Lung microvascular endothelial cell (primary cell): Measurements from ENCODE around the gene STX1A. TPM values are rescaled to one million over a fixed set of nuclear protein-coding genes. Genes with fewer than 3 reads are reported as not detected.

Source experiments
- DNase-seq, 2 donors: peaks; one replicate each; pipeline versions ENCODE4 v3.0.0 to v3.0.0-alpha.2; 2010; ENCODE audit warnings: low read depth in 2 of 2
- total RNA-seq: library from RNA; depleted of rRNA; stranded (reverse); fragments of >200 nt; gene quantifications from 2 replicates; pipeline ENCODE4 v1.2.1, GENCODE V29; 2014

STX1A gene
- total RNA-seq, 1 donor from 2014 or later = 4.0 TPM

DNA sequence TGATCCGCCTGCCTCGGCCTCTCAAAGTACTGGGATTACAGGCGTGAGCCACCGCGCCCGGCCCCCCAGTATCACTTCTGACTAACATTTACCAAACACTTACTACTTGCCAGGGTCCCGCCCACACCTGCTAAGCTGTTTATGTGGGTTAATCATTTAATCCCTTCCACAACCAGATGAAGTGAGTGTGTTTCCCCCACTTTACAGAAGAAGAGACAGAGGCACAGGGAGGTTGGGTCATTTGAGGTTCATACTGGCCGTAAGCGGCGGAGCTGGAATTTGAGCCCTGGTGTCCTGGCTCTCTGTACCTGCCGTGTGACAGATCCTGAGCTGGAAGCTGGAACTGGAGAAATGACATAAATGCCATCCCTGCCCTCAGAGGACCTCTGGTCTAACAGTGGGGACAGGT, 66.9 kb downstream of the STX1A start:
- no peak for DNase-seq

DNA sequence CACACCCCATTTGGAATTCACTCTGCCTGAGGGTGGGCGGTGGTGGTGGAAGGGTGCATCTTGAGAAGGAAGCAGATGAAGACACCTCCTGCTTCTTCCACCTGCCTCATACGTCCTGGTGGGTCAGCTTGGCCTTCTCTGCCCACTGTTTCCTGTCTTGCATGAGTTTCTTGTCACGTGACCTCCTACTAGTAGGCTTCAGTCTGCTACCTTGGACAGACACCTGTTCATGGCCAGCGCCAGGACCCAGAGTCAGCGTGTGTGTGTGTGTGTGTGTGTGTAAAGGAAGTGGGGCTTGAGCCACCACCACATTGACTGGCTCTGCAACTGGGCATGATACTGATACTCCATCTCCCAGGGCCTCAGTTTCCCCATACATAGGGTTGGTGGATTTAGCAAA, 68.9 kb downstream of the STX1A start:
- DNase-seq = no peak

DNA sequence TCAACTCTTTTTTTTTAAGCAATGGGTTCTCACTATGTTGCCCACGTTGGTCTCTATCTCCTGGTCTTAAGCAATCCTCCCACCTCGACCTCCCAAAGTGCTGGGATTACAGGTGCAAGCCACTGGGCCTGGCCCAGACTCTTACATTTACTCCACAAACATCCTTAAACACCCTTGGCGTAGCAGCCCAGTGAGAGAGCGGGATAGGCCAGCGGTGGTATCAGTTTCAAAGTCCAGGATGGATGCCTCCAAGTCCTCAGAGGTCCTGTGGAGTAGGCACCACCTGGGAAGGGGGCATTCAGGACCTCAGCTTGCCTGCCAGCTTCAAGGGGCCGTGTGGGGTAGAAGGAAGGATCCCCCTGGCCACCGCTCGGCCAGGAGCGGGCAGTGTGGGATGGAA, 69.9 kb downstream of the STX1A start:
- DNase-seq = no peak

Other genes starting within 250 kb of the STX1A start
- 27.7 and 34.1 TPM in 2 replicates for gene BAZ1B, start 197.4 kb downstream of the STX1A start, total RNA-seq
- gene BCL7B, start 162.0 kb downstream of the STX1A start, total RNA-seq = 17.2 and 22.6 TPM in 2 replicates
- 37.0 and 40.7 TPM in 2 replicates for gene TBL2, start 141.1 kb downstream of the STX1A start, total RNA-seq
- gene MLXIPL, start 95.1 kb downstream of the STX1A start, total RNA-seq = not detected in 2 replicates
- gene VPS37D, start 51.8 kb downstream of the STX1A start, total RNA-seq = 2.6 and 2.8 TPM in 2 replicates
- gene DNAJC30, start 36.2 kb downstream of the STX1A start, total RNA-seq = 1.7 and 2.4 TPM in 2 replicates
- gene BUD23, start 36.1 kb downstream of the STX1A start, total RNA-seq = 30.6 and 31.2 TPM in 2 replicates
- gene ABHD11, start 19.1 kb upstream of the STX1A start, total RNA-seq = 5.2 and 7.2 TPM in 2 replicates
- 0.44 and 0.60 TPM in 2 replicates for gene CLDN3, start 50.6 kb upstream of the STX1A start, total RNA-seq
- gene CLDN4, start 111.3 kb upstream of the STX1A start, total RNA-seq = under 0.01 TPM in 1 of 2 replicates, not detected in the other
- gene METTL27, start 122.8 kb upstream of the STX1A start, total RNA-seq = 0.99 and 4.1 TPM in 2 replicates
- gene TMEM270, start 141.5 kb upstream of the STX1A start, total RNA-seq = not detected in 2 replicates